Stimulated activated naive CD8-positive, alpha-beta T cell treated with anti-CD3 and anti-CD28 coated beads, Interleukin-15, Interleukin-2, amounts not matched to agents 100 ng/mL and 50 ng/mL, for 24 hours (primary cell): ENCODE results near the gene ECHS1.

Experiments
- H3K27ac Mint-ChIP-seq: one replicate; pipeline ENCODE4 v1.8.0; 2021; ENCODE audit warnings: mild to moderate bottlenecking, mixed read lengths
- H3K27me3 Mint-ChIP-seq: one replicate; pipeline ENCODE4 v1.8.0; 2021; ENCODE audit warnings: mixed read lengths
- H3K36me3 Mint-ChIP-seq: one replicate; pipeline ENCODE4 v1.8.0; 2021; ENCODE audit warnings: low read depth, mixed read lengths
- H3K4me1 Mint-ChIP-seq: one replicate; pipeline ENCODE4 v1.8.0; 2021; ENCODE audit warnings: low read depth, mixed read lengths
- H3K4me3 Mint-ChIP-seq: one replicate; pipeline ENCODE4 v1.8.0; 2021; ENCODE audit warnings: mild to moderate bottlenecking, mixed read lengths
- H3K9me3 Mint-ChIP-seq: one replicate; pipeline ENCODE4 v1.8.0; 2021; ENCODE audit warnings: mixed read lengths

ECHS1 gene

GRCh38 chr10:133350950-133351329 is 22.2 kb downstream of the ECHS1 start:
- peaks cover 5% of the 10 kb centered on the region for H3K4me1 Mint-ChIP-seq
- no peaks in the 10 kb centered on the region for H3K36me3 Mint-ChIP-seq
- no peak overlapping the region for H3K27ac Mint-ChIP-seq
- H3K27me3 Mint-ChIP-seq, result peaks cover 6% of the 10 kb centered on the region
- H3K4me3 Mint-ChIP-seq, result no peak overlapping the region
- H3K9me3 Mint-ChIP-seq, result no peaks in the 10 kb centered on the region

- no peaks in the 10 kb centered on the region for H3K9me3 Mint-ChIP-seq
- H3K27ac Mint-ChIP-seq, result no peak overlapping the region
- H3K27me3 Mint-ChIP-seq, result peaks cover 11% of the 10 kb centered on the region
These were observed 22.7 kb downstream of the ECHS1 start for GRCh38 chr10:133350283-133350949.

DNA sequence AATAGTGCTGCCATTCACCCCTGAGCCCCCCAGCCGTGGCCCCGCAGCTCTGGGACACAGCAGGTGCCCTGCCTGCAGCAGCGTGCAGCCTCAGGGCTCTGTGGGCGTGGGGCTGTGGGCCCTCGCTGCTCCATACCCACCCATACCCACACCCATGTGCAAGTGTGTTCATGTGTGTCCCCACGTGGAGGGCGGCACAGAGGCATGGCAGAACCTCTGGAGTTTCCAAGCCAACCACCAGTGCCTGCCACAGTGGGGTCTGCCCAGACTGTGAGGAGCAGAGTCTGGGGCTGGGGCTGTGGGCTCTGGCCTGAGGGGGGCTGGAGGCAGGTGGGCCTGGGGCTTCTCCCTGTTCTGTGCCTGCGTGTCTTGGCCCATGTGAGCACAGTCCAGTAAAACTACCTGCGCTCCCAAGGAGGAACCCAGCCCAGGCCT is 23.6 kb downstream of the ECHS1 start:
- H3K36me3 Mint-ChIP-seq, result no peaks in the 10 kb centered on the region
- peaks cover 18% of the 10 kb centered on the region for H3K27me3 Mint-ChIP-seq
- no peak overlapping the region for H3K27ac Mint-ChIP-seq
- H3K4me3 Mint-ChIP-seq, result no peak overlapping the region
- H3K9me3 Mint-ChIP-seq, result no peaks in the 10 kb centered on the region
- H3K4me1 Mint-ChIP-seq, result peaks cover 4% of the 10 kb centered on the region

More at GRCh38 chr10:133350283-133350949, 22.7 kb downstream of the ECHS1 start:
- no peaks in the 10 kb centered on the region for H3K36me3 Mint-ChIP-seq
- H3K4me1 Mint-ChIP-seq, result peaks cover 4% of the 10 kb centered on the region
- H3K4me3 Mint-ChIP-seq, result no peak overlapping the region

GRCh38 chr10:133349160-133349568 is 24.0 kb downstream of the ECHS1 start:
- no peak overlapping the region for H3K27ac Mint-ChIP-seq

DNA sequence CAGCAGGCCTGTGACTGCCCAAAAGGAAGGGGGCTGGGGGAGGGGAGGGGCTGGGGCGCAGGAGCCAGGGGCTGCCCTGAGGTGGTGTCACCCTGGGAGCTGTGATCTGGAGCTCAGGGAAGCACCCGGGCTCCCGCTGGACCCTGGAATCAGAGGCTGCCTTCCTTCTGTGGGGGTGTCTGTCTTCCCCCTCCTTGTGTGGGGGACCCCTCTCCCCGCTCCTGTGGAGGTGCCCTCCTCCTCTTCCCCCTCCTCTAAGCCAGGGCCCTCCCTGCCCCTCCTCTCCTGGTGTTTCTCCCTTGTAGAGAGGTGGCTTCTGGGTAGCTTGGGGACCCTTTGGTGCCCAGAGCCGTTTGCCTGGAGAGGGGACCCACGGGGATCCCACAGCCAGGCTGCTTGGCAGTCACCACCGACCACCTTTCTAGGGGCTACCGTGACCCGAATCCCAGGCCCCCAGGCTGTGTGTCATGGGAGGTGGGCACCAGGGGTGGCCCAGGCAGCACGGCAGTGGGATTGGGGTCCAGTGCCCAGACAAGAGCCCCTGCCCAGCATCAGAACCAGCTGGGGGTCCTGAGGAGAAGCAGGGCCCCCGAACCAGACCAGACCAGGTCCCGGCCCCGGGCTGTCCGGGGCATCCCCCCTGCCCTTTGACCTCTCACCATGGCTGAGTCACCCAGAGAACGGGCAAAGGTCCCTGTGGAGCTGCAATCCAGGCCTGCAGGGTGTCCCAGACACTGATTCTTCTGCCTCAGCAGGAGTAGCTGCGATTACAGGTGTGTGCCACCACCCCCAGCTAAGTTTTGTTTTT is 25.2 kb downstream of the ECHS1 start:
- Mint-ChIP-seq H3K27me3 (peaks cover 29% of the 10 kb centered on the region), H3K4me3 (no peak overlapping the region), H3K36me3 (no peaks in the 10 kb centered on the region), H3K4me1 (peaks cover 4% of the 10 kb centered on the region), H3K27ac (no peak overlapping the region), H3K9me3 (no peaks in the 10 kb centered on the region)

More at GRCh38 chr10:133349160-133349568, 24.0 kb downstream of the ECHS1 start:
- peaks cover 4% of the 10 kb centered on the region for H3K4me1 Mint-ChIP-seq
- no peak overlapping the region for H3K4me3 Mint-ChIP-seq
- no peaks in the 10 kb centered on the region for H3K9me3 Mint-ChIP-seq
- H3K36me3 Mint-ChIP-seq, result no peaks in the 10 kb centered on the region
- H3K27me3 Mint-ChIP-seq, result peaks cover 21% of the 10 kb centered on the region

GRCh38 chr10:133346413-133346812 is 26.7 kb downstream of the ECHS1 start:
- no peak overlapping the region for H3K27ac Mint-ChIP-seq
- H3K4me1 Mint-ChIP-seq, result peaks cover 4% of the 10 kb centered on the region
- H3K36me3 Mint-ChIP-seq, result no peaks in the 10 kb centered on the region
- H3K27me3 Mint-ChIP-seq, result peaks cover 37% of the 10 kb centered on the region
- H3K9me3 Mint-ChIP-seq, result no peaks in the 10 kb centered on the region
- no peak overlapping the region for H3K4me3 Mint-ChIP-seq

- no peaks in the 10 kb centered on the region for H3K9me3 Mint-ChIP-seq
- H3K27ac Mint-ChIP-seq, result no peak overlapping the region
- H3K4me1 Mint-ChIP-seq, result peaks cover 4% of the 10 kb centered on the region
- no peaks in the 10 kb centered on the region for H3K36me3 Mint-ChIP-seq
- no peak overlapping the region for H3K4me3 Mint-ChIP-seq
- peaks cover 37% of the 10 kb centered on the region for H3K27me3 Mint-ChIP-seq
These were observed 28.9 kb downstream of the ECHS1 start for GRCh38 chr10:133344236-133344635.

- H3K4me1 Mint-ChIP-seq, result no peaks in the 10 kb centered on the region
- H3K9me3 Mint-ChIP-seq, result no peaks in the 10 kb centered on the region
- no peak overlapping the region for H3K4me3 Mint-ChIP-seq
- no peak overlapping the region for H3K27ac Mint-ChIP-seq
- no peaks in the 10 kb centered on the region for H3K36me3 Mint-ChIP-seq
- peaks cover 34% of the 10 kb centered on the region for H3K27me3 Mint-ChIP-seq
These were observed 29.6 kb downstream of the ECHS1 start for GRCh38 chr10:133343558-133343957.

DNA sequence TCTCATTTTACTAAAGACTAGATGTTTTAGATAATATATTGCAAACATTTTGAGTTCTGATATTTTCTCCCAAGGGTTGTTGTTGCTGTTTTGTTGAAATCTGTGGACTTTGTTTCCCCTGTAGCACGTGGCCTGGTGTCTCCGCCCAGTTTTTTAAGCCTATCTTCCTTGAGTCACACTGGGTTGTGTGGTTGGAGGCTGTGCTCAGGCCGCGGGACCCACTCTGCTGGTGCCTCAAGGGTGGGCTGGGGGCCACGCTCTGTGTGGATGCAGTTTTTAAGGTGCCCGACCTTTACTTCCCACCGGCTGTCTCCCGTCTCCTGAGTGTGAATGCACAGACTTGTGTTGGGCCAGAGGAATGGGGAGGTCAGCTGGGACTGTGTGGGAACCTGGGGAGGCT is 30.2 kb downstream of the ECHS1 start:
- no peaks in the 10 kb centered on the region for H3K4me1 Mint-ChIP-seq
- no peak overlapping the region for H3K4me3 Mint-ChIP-seq
- H3K27ac Mint-ChIP-seq, result no peak overlapping the region
- no peaks in the 10 kb centered on the region for H3K36me3 Mint-ChIP-seq
- no peaks in the 10 kb centered on the region for H3K9me3 Mint-ChIP-seq
- peaks cover 34% of the 10 kb centered on the region for H3K27me3 Mint-ChIP-seq

DNA sequence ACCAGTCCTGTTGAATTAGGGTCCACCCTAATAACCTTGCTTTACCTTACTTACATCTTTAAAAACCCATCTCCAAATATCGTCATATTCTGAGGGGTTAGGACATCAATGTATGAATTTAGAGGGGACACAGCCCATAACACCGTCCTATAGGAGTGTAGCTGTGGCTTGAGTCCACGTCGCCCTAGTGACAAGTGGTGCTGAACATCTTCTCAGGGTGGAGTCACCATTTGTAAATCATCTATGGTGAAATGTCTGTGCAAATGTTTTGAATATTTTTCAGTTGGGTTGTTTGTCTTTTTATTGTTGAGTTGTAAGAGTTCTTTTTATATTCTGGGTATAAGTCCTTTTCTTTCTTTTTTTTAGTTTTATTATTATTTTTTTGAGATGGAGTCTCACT is 31.2 kb downstream of the ECHS1 start:
- peaks cover 34% of the 10 kb centered on the region for H3K27me3 Mint-ChIP-seq
- no peaks in the 10 kb centered on the region for H3K9me3 Mint-ChIP-seq
- H3K27ac Mint-ChIP-seq, result no peak overlapping the region
- no peaks in the 10 kb centered on the region for H3K4me1 Mint-ChIP-seq
- no peak overlapping the region for H3K4me3 Mint-ChIP-seq
- H3K36me3 Mint-ChIP-seq, result no peaks in the 10 kb centered on the region

DNA sequence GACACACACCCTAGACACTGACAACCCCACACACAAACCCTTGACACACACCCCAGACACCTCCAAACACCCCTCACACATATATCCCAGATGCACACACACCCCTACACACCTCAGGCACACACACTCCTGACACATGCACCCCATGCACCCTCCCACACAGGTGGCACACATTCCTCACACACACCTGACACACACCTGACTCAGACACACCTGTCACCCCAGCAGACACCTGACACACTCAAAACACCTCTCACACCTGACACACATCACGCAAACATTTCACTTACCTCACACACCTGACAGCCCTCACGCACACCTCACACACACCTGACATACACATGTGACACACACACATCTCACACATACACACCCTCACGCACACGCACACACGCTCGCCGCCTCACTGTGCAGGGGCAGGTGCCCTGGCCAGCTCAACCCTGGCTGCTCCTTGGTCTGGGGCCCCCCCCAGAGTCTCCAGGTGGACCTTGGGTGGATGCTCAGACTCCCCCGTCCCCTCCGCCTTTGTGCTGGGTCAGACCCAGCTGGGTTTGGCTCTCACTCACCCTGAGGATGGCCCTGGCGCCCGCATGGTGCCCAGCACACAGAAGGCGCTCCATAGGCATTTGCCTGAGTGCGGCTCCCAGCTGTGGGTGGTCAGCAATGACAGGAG is 33.3 kb downstream of the ECHS1 start:
- H3K4me3 Mint-ChIP-seq, result no peak overlapping the region
- no peaks in the 10 kb centered on the region for H3K36me3 Mint-ChIP-seq
- peaks cover 22% of the 10 kb centered on the region for H3K27me3 Mint-ChIP-seq
- no peaks in the 10 kb centered on the region for H3K9me3 Mint-ChIP-seq
- H3K4me1 Mint-ChIP-seq, result peaks cover 1% of the 10 kb centered on the region
- H3K27ac Mint-ChIP-seq, result no peak overlapping the region

- Mint-ChIP-seq H3K27ac (no peak overlapping the region), H3K36me3 (no peaks in the 10 kb centered on the region), H3K4me1 (peaks cover 4% of the 10 kb centered on the region), H3K4me3 (no peak overlapping the region), H3K27me3 (peaks cover 17% of the 10 kb centered on the region), H3K9me3 (no peaks in the 10 kb centered on the region)
These were observed 34.8 kb downstream of the ECHS1 start for GRCh38 chr10:133338080-133339071.

- Mint-ChIP-seq H3K36me3 (no peaks in the 10 kb centered on the region), H3K4me3 (no peak overlapping the region), H3K27me3 (peaks cover 20% of the 10 kb centered on the region), H3K9me3 (no peaks in the 10 kb centered on the region), H3K4me1 (peaks cover 4% of the 10 kb centered on the region), H3K27ac (no peak overlapping the region)
These were observed 35.8 kb downstream of the ECHS1 start for GRCh38 chr10:133337370-133337725.

GRCh38 chr10:133336577-133337369 is 36.4 kb downstream of the ECHS1 start, which contains the start of gene CALY:
TSS of gene CALY (minus strand) at chr10:133336896. CDS start at chr10:133328989, 7,907 bp downstream.
- no peak within 1 kb of the TSS for H3K27ac Mint-ChIP-seq
- no peaks in the 10 kb centered on the region for H3K36me3 Mint-ChIP-seq
- H3K9me3 Mint-ChIP-seq, result no peaks in the 10 kb centered on the region
- peaks cover 4% of the 10 kb centered on the region for H3K4me1 Mint-ChIP-seq
- peaks cover 20% of the 10 kb centered on the region for H3K27me3 Mint-ChIP-seq
- peak within 1 kb of the TSS; percentile 35 for H3K4me3 Mint-ChIP-seq
